SK-N-MC (cell line): ENCODE measurements around the gene ZNF358.

ENCODE experiments used
- DNase-seq: peaks from one replicate; pipeline ENCODE4 v3.0.0-alpha.2; 2011; ENCODE audit warnings: low read depth, low spot score
- H3K27ac ChIP-seq: fragments of 200-600 bp; sonication (generic); 2 replicates; pipeline ENCODE4 v1.5.1; 2016; ENCODE audit warnings: mixed run types
- H3K36me3 ChIP-seq: fragments of 200-600 bp; sonication (generic); 2 replicates; pipeline ENCODE4 v1.6.1; 2017; ENCODE audit warnings: antibody characterized with exemption, low read length, mixed read lengths; ENCODE audit not compliant: insufficient read depth
- H3K4me3 ChIP-seq: fragments of 200-600 bp; sonication (generic); 2 replicates; pipeline ENCODE4 v1.5.1; 2016
- H3K9ac ChIP-seq: fragments of 200-600 bp; sonication (generic); 2 replicates; pipeline ENCODE4 v1.8.0; 2017; ENCODE audit warnings: mixed run types, mixed read lengths; ENCODE audit not compliant: insufficient read length
- H3K9me3 ChIP-seq: fragments of 200-600 bp; sonication (generic); 2 replicates; pipeline ENCODE4 v1.6.1; 2017; ENCODE audit warnings: low read depth, mild to moderate bottlenecking, antibody characterized with exemption, low read length, moderate library complexity, mixed read lengths
- EZH2 ChIP-seq: fragments of 200-600 bp; sonication (generic); IDR thresholded peaks from one replicate; pipeline ENCODE4 v1.6.1; 2017; ENCODE audit warnings: antibody characterized with exemption
- FOXP2 ChIP-seq: optimal IDR thresholded peaks from 2 replicates; pipeline ENCODE3; 2011; ENCODE audit warnings: mild to moderate bottlenecking, moderate library complexity; ENCODE audit not compliant: insufficient read depth; ENCODE audit errors: extremely low read length, control extremely low read depth
- POLR2AphosphoS5 ChIP-seq: IDR thresholded peaks from 2 replicates; pipeline ENCODE4 v1.6.1; 2012; ENCODE audit warnings: mild to moderate bottlenecking, low read depth, low read length, borderline replicate concordance

The ZNF358 gene

DNA sequence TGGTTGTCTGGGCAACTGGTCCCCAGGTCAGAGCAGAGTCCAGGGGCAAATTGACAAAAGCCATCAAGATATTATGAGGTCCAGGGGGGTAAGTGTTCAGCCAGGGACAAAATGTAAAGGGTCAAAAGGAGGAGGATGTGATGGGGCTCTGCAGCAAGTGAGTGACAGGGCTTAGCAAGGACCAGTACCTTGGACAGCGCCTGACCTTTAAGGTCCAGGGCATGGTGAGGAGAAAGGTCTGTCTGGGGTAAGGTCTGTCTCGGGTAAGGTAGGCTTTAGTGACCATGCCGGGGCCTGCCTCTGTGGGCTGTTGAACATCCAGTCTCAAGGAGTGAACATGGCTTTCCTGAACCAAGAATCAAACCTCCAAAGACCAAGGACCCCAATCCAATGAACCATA is 6.3 kb upstream of the ZNF358 start:
- DNase-seq = no peak
- H3K27ac ChIP-seq = no peak overlapping the region
- no peak for TF ChIP-seq EZH2
- no peak for TF ChIP-seq POLR2AphosphoS5
- no peak for TF ChIP-seq FOXP2

DNA sequence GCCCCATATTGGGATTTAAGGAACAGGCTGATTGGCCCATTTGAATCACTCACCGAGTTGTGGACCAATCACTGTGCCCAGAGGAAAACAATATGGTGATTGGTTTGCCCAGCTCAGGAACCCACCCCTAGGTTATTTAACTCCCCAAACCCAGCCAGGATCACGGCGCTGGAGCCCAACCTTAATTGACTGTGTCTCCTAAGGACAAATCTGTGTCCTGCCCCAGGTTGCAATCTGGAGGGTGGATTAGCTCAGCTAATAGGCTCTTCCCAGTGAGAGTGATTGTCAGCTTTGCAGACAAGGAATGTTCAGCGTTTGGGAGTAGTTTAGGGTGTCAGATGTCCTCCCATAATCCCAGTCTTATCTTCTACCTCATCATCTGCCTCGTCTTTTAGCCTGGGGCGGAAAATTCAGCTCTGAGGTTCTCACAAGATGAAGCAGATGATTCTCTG is 3.5 kb upstream of the ZNF358 start:
- Histone ChIP-seq H3K36me3 (no peaks in the 10 kb centered on the region), H3K27ac (peak overlapping the region; percentile 10; the same call in 1 of the 2 replicates), H3K9ac (no peak overlapping the region), H3K9me3 (no peaks in the 10 kb centered on the region), H3K4me3 (no peak overlapping the region)
- TF ChIP-seq POLR2AphosphoS5 (no peak; the same call in 1 of the 2 replicates), FOXP2 (no peak), EZH2 (no peak)
- DNase-seq = no peak

More for the DNA sequence above, 6.3 kb upstream of the ZNF358 start:
- no peak overlapping the region for H3K4me3 ChIP-seq
- H3K9ac ChIP-seq = no peak overlapping the region
- H3K36me3 ChIP-seq = no peaks in the 10 kb centered on the region
- H3K9me3 ChIP-seq = no peaks in the 10 kb centered on the region

DNA sequence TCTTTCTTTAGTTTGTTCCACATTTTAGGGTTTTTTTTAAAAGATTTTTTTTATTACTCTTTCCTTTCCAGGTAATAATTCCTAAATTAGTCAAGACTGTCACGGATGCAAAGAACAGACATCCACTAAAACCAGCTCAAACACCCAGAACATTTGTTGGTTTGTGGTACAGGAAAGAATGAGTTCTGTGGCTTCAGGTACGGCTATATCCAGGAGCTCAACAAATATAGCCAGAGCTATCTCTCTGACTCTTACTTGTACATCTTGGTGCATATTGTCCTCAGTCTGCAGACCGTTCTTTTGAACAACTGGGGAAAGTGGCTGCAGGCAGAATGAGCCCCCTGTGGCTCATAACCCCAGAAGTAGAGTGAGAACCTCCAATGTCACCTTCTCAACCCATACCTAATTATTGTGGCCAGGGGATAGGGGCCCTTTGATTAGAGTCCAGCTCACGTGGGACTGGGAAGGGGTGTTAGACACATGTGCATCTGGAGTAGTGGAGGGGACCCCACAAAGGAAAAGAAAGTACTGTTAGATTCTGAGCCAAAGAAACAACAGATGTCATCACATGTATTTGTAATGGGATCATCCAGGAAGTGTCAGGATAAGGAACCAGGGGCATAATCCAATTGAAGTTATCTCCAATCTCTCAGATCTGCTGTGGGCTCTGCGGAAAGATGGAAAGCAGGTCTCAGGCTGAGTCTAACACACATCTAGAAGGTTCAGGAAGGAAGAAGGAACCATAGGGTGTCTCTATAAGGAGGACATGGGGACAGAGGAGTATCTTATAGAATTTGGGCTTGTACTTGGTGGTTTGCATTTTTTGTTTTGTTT is 1.9 kb upstream of the ZNF358 start:
- H3K4me3 ChIP-seq = no peak overlapping the region
- no peak overlapping the region for H3K27ac ChIP-seq
- no peaks in the 10 kb centered on the region for H3K9me3 ChIP-seq
- no peak for DNase-seq
- H3K9ac ChIP-seq = no peak overlapping the region
- TF ChIP-seq EZH2 (no peak), POLR2AphosphoS5 (no peak), FOXP2 (no peak)
- no peaks in the 10 kb centered on the region for H3K36me3 ChIP-seq

DNA sequence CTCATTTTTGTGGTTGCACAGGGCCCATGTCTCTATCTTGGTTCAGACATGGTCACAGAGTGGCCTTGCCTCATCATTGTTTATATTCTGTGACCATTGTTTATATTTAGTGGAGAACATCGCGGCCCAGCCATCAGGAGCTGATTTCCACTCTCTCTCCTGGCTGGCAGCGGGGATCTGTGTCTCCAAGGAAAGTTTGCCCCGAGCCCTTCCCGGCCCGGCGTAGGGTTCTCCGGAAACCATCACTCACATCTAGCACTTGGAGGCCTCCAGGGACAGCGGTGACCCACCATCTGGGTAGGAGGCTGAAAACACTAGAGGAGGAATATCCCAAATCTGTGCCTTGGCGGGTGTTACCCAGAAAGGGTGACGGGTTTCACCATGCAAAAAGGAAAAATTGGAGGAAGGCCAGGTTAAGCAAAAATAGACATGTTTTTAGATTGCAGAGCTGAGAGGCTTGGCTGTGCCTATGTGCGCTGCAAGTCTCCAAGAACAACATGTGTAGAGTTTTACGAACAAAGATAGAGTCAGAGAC is 726 bp upstream of the ZNF358 start:
- DNase-seq = no peak
- H3K9me3 ChIP-seq = no peaks in the 10 kb centered on the region
- H3K4me3 ChIP-seq = peak overlapping the region; percentile 78
- TF ChIP-seq EZH2 (no peak), FOXP2 (no peak), POLR2AphosphoS5 (no peak)
- H3K9ac ChIP-seq = peak overlapping the region; percentile 77
- H3K36me3 ChIP-seq = no peaks in the 10 kb centered on the region
- H3K27ac ChIP-seq = peak overlapping the region; percentile 29

DNA sequence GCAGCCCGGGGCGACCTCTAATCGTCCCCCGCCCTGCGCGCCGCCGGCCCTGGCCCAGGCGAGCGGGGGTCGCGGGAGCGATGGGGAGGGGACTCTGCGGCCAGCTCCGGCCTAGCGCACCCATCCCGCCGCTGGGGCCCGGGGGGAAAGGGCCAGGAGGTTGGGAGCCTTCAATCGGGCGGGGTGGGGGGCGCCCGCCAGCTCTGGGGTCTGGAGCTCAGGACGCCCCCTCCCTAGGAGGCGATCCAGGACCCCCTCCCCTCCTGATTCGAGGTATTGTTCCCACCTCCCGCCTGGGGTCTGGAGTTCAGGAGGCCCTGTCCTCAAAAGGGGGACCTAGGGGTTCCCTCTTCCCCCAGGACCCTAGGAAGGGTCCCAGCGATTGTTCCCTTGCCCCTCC is 430 bp downstream of the ZNF358 start:
- Histone ChIP-seq H3K36me3 (no peaks in the 10 kb centered on the region), H3K27ac (0 out of 2 replicates have a peak overlapping the region, but pooled peaks have one; percentile 13), H3K9me3 (no peaks in the 10 kb centered on the region), H3K4me3 (peak overlapping the region; percentile 82), H3K9ac (peak overlapping the region; percentile 94)
- TF ChIP-seq POLR2AphosphoS5 (no peak), FOXP2 (no peak), EZH2 (no peak)
- no peak for DNase-seq

DNA sequence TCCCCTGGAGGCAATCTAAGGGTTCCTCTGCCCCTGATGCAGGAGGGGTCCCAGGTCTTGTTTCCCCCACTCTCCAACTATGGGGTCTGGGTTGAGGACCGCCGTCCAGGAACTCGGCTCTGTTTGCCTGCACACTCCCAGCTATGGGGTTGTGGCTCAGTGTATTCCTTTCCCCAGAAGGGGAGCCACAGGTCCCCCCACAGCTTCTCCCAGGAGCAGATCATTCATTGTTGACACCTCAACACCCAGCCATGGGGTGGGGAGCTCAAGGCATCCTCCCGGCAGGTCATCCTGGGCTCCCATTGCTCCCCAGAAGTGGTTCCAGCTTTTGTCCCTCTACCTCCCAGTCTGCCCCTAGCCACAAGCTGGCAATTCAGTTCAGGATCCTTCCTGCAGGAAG is 975 bp downstream of the ZNF358 start:
- Histone ChIP-seq H3K9ac (peak overlapping the region; percentile 94), H3K36me3 (no peaks in the 10 kb centered on the region), H3K27ac (no peak overlapping the region), H3K9me3 (no peaks in the 10 kb centered on the region), H3K4me3 (peak overlapping the region; percentile 82)
- DNase-seq = no peak
- TF ChIP-seq EZH2 = no peak
- TF ChIP-seq POLR2AphosphoS5 = no peak
- no peak for TF ChIP-seq FOXP2

DNA sequence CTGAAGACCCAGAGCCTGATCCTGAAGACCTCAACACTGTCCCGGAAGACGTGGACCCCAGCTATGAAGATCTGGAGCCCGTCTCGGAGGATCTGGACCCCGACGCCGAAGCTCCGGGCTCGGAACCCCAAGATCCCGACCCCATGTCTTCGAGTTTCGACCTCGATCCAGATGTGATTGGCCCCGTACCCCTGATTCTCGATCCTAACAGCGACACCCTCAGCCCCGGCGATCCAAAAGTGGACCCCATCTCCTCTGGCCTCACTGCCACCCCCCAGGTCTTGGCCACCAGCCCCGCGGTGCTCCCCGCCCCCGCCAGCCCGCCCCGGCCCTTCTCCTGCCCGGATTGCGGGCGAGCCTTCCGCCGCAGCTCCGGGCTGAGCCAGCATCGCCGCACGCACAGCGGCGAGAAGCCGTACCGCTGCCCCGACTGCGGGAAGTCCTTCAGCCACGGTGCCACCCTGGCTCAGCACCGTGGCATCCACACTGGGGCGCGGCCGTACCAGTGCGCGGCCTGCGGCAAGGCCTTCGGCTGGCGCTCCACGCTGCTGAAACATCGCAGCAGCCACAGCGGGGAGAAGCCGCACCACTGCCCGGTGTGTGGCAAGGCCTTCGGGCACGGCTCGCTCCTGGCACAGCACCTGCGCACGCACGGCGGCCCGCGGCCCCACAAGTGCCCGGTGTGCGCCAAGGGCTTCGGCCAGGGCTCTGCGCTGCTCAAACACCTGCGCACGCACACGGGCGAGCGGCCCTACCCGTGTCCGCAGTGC is 3.6 kb downstream of the ZNF358 start:
- TF ChIP-seq EZH2 (no peak), POLR2AphosphoS5 (no peak), FOXP2 (no peak)
- Histone ChIP-seq H3K9me3 (no peaks in the 10 kb centered on the region), H3K36me3 (no peaks in the 10 kb centered on the region), H3K4me3 (no peak overlapping the region), H3K9ac (no peak overlapping the region), H3K27ac (no peak overlapping the region)
- no peak for DNase-seq

DNA sequence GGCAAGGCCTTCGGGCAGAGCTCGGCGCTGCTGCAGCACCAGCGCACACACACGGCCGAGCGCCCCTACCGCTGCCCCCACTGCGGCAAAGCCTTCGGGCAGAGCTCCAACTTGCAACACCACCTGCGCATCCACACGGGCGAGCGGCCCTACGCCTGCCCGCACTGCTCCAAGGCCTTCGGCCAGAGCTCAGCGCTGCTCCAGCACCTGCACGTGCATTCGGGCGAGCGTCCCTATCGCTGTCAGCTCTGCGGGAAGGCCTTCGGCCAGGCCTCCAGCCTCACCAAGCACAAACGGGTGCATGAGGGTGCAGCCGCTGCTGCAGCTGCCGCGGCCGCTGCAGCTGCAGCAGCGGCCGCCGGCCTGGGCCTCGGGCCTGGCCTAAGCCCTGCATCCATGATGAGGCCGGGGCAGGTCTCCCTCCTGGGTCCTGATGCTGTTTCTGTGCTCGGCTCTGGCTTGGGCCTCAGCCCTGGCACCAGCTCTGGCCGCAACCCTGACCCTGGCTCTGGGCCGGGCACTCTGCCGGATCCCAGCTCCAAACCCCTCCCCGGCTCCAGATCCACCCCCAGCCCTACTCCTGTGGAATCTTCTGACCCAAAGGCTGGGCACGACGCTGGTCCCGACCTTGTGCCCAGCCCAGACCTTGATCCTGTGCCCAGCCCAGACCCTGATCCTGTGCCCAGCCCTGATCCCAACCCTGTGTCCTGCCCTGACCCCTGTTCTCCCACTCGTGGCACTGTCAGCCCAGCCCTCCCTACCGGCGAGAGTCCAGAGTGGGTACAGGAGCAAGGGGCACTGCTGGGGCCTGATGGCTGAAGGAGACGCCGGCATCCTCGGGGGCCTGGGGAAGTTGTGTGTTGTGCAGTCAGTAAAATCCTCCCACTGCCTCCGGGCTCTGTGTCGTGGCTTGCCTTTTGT is 4.5 kb downstream of the ZNF358 start:
- Histone ChIP-seq H3K9ac (no peak overlapping the region), H3K9me3 (no peaks in the 10 kb centered on the region)
- TF ChIP-seq POLR2AphosphoS5 (no peak), EZH2 (no peak), FOXP2 (no peak)

More for the DNA sequence above, 4.5 kb downstream of the ZNF358 start:
- Histone ChIP-seq H3K27ac (no peak overlapping the region), H3K4me3 (no peak overlapping the region), H3K36me3 (no peaks in the 10 kb centered on the region)
- DNase-seq = no peak
